Suppressor macrophage treated with lipopolysaccharide for 4 hours (primary cell): Measurements from ENCODE around the gene PLXND1.
A peak's percentile ranks its signal among the peaks of the same experiment; 100 is the strongest.
"Not testable (repeated sequence)": the region's sequence is repeated elsewhere in the genome, so short reads cannot be mapped to it uniquely, and the experiment has no call there.

Source experiments
- DNase-seq: peaks from one replicate; pipeline ENCODE4 v3.0.0-alpha.2; 2020

Gene PLXND1

GRCh38 chr3:129612534-129613366 lies 6.3 kb upstream of the PLXND1 start:
- DNase-seq = peak; percentile 55

- no peak for DNase-seq
These were observed 5.5 kb upstream of the PLXND1 start for GRCh38 chr3:129611812-129612533.

GRCh38 chr3:129611446-129611800 lies 4.9 kb upstream of the PLXND1 start:
- DNase-seq = no peak

- DNase-seq = not testable (repeated sequence)
These were observed 4.4 kb upstream of the PLXND1 start for GRCh38 chr3:129610794-129611445.

GRCh38 chr3:129610276-129610675 lies 3.8 kb upstream of the PLXND1 start:
- DNase-seq = no peak

GRCh38 chr3:129609591-129610182 lies 3.2 kb upstream of the PLXND1 start:
- no peak for DNase-seq

GRCh38 chr3:129608936-129609590 lies 2.6 kb upstream of the PLXND1 start:
- DNase-seq = no peak

GRCh38 chr3:129608087-129608935 lies 1.8 kb upstream of the PLXND1 start:
- DNase-seq = no peak

- DNase-seq = no peak
These were observed 1.1 kb upstream of the PLXND1 start for GRCh38 chr3:129607391-129608068.

GRCh38 chr3:129605922-129606635 lies 397 bp downstream of the PLXND1 start:
- DNase-seq = peak; percentile 53

GRCh38 chr3:129605203-129605921 lies 1.1 kb downstream of the PLXND1 start:
- DNase-seq = peak; percentile 61

- DNase-seq = no peak
These were observed 1.7 kb downstream of the PLXND1 start for GRCh38 chr3:129604767-129605166.

GRCh38 chr3:129603991-129604749 lies 2.3 kb downstream of the PLXND1 start:
- DNase-seq = no peak

- peak; percentile 67 for DNase-seq
These were observed 2.9 kb downstream of the PLXND1 start for GRCh38 chr3:129603561-129603942.

GRCh38 chr3:129602730-129603560 lies 3.5 kb downstream of the PLXND1 start:
- peak; percentile 71 for DNase-seq

GRCh38 chr3:129602309-129602708 lies 4.2 kb downstream of the PLXND1 start:
- no peak for DNase-seq

- no peak for DNase-seq
These were observed 4.8 kb downstream of the PLXND1 start for GRCh38 chr3:129601713-129602112.

GRCh38 chr3:129600348-129600747 lies 6.1 kb downstream of the PLXND1 start:
- no peak for DNase-seq
